ENCODE data around the gene APLF.
"Not testable (repeated sequence)": the region's sequence is repeated elsewhere in the genome, so short reads cannot be mapped to it uniquely, and the experiment has no call there.

Gene APLF

DNA sequence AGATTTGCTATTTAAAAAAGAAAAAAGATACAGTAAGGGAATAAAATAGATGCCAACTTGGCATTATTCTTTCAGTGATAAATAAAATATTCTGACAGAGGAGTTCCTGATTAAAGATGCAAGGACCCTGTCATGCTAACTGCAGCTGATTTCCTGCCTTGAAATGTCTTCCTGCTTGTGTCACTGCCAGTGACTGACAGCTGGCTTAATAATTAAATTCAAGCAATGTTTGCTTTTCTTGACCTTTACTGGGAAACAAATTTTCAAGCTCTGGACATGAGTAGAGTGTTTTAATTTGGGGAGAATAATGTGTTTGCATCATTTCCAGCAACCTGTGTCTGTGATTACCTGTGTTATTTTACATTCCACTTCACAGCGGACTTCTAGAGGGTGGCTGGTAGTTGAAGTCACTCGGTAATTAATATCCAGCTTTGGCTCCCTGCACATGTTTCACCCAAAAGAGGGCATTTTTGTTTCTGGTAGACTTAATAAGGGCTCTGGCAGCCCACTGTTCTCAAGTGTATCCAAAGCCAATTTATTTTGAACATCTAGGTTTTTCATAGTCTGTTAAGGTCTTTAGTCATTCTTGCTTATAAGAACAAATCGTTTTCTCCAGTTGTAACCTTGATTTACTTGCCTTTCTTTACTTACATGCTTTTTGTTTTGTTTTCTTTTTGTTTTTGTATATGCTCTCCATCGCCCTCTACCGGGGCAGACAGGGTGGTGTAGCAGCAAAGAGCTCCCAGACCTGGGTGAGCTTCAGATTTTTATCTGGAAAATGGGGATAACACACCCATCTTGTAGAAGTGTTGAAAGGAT, 127.5 kb downstream of the APLF start:
- in situ Hi-C loops (cut with MboI; ENCODE audit: low pct_unique_long_range_greater_than_20kb, low sequenced_read_pairs, unreplicated experiment): no loop called here
- peak; percentile 29 for DNase-seq (ENCODE audit: low spot score)
- TF ChIP-seq, protein P1, sequence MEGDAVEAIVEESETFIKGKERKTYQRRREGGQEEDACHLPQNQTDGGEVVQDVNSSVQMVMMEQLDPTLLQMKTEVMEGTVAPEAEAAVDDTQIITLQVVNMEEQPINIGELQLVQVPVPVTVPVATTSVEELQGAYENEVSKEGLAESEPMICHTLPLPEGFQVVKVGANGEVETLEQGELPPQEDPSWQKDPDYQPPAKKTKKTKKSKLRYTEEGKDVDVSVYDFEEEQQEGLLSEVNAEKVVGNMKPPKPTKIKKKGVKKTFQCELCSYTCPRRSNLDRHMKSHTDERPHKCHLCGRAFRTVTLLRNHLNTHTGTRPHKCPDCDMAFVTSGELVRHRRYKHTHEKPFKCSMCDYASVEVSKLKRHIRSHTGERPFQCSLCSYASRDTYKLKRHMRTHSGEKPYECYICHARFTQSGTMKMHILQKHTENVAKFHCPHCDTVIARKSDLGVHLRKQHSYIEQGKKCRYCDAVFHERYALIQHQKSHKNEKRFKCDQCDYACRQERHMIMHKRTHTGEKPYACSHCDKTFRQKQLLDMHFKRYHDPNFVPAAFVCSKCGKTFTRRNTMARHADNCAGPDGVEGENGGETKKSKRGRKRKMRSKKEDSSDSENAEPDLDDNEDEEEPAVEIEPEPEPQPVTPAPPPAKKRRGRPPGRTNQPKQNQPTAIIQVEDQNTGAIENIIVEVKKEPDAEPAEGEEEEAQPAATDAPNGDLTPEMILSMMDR (IDR thresholded peaks at IDR 0.05; ENCODE audit: extremely low read depth, insufficient read depth, missing control alignments): peak; percentile 81

- DNase-seq (ENCODE audit: low spot score); in situ Hi-C loops (cut with MboI; ENCODE audit: low pct_unique_long_range_greater_than_20kb, low sequenced_read_pairs, unreplicated experiment): not testable (repeated sequence)
Observed at GRCh38 chr2:68595493-68595785, 128.1 kb downstream of the APLF start.

DNA sequence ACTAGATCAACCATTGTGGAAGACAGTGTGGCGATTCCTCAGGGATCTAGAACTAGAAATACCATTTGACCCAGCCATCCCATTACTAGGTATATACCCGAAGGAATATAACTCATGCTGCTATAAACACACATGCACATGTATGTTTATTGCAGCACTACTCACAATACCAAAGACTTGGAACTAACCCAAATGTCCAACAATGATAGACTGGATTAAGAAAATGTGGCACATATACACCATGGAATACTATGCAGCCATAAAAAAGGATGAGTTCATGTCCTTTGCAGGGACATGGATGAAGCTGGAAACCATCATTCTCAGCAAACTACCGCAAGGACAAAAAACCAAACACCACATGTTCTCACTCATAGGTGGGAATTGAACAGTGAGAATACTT, 133.1 kb downstream of the APLF start:
- in situ Hi-C loops (cut with MboI; ENCODE audit: low pct_unique_long_range_greater_than_20kb, low sequenced_read_pairs, unreplicated experiment); DNase-seq (ENCODE audit: low spot score): not testable (repeated sequence)

- TF ChIP-seq, protein P1 (IDR thresholded peaks at IDR 0.05; ENCODE audit: extremely low read depth, insufficient read depth, missing control alignments): no peak
- in situ Hi-C loops (cut with MboI; ENCODE audit: low pct_unique_long_range_greater_than_20kb, low sequenced_read_pairs, unreplicated experiment): no loop called here
- DNase-seq (ENCODE audit: low spot score): no peak
Observed at GRCh38 chr2:68603059-68603458, 135.7 kb downstream of the APLF start.

DNA sequence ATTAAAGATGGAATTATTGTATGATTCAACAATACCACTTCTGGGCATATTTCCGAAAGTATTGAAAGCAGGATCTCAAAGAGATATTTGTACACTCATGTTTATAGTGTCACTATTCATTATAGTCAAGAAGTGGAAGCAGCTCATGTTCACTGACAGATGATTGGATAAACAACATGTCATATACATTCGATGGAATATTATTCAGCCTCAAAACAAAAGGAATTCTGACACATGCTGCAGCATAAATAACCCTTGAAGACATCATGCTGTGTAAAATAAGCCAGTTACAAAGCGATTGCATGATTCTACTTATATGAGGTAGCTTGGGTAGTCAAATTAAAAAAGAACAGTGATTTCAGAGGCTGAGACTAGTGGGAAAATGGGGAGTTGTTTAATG, 136.7 kb downstream of the APLF start:
- no peak for DNase-seq (ENCODE audit: low spot score)
- in situ Hi-C loops (cut with MboI; ENCODE audit: low pct_unique_long_range_greater_than_20kb, low sequenced_read_pairs, unreplicated experiment): no loop called here
- TF ChIP-seq, protein P1 (IDR thresholded peaks at IDR 0.05; ENCODE audit: extremely low read depth, insufficient read depth, missing control alignments): no peak

DNA sequence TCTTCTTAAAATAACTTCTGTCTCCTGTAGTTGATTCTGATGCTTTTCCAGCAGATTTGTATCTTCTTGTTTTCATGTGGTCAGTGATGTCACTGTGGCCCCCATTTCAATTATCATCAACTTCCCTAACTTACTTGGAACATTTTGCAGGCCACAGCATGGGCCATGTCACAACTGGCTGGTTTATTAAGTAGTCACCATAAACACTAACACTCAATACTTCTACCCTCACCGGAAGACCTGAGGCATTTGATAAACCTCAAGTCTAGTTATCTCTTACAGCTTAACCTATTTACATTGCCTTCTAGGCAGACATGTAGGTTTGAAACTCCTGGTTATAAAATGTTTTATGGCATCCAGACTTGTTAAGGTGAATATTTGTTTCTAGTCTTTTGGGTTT, 138.6 kb downstream of the APLF start:
- no peak for DNase-seq (ENCODE audit: low spot score)
- in situ Hi-C loops (cut with MboI; ENCODE audit: low pct_unique_long_range_greater_than_20kb, low sequenced_read_pairs, unreplicated experiment): no loop called here
- TF ChIP-seq, protein P1 (IDR thresholded peaks at IDR 0.05; ENCODE audit: extremely low read depth, insufficient read depth, missing control alignments): no peak

GRCh38 chr2:68606759-68607158, 139.4 kb downstream of the APLF start:
- no peak for DNase-seq (ENCODE audit: low spot score)
- TF ChIP-seq, protein P1 (IDR thresholded peaks at IDR 0.05; ENCODE audit: extremely low read depth, insufficient read depth, missing control alignments): no peak
- in situ Hi-C loops (cut with MboI; ENCODE audit: low pct_unique_long_range_greater_than_20kb, low sequenced_read_pairs, unreplicated experiment): no loop called here

GRCh38 chr2:68607837-68608236, 140.5 kb downstream of the APLF start:
- DNase-seq (ENCODE audit: low spot score): no peak
- in situ Hi-C loops (cut with MboI; ENCODE audit: low pct_unique_long_range_greater_than_20kb, low sequenced_read_pairs, unreplicated experiment): no loop called here
- TF ChIP-seq, protein P1 (IDR thresholded peaks at IDR 0.05; ENCODE audit: extremely low read depth, insufficient read depth, missing control alignments): no peak

Data from GM13977 (cell line).